Activated B cell treated with CpG ODN at 0.5 μM for 24 hours (primary cell): ENCODE measurements around the gene NAT10. TPM values are rescaled to one million over a fixed set of nuclear protein-coding genes. Genes with fewer than 3 reads are reported as not detected.

Experiments
- ATAC-seq: fragments of 200-7000 bp; cut with Tn5 transposase; one replicate; pipeline ENCODE4 v1.10.0; 2021; ENCODE audit warnings: low read depth, mild to moderate bottlenecking, moderate library complexity
- CTCF ChIA-PET: fragments of 350-600 bp; sonication (Branson Sonifier 250); formaldehyde crosslinking; loops from one replicate; lab custom pipeline; 2021; ENCODE audit warnings: antibody characterized with exemption; lab: Charles Lee
- POLR2A ChIA-PET: fragments of 350-600 bp; sonication (Branson Sonifier 250); formaldehyde crosslinking; loops from one replicate; lab custom pipeline; 2021; ENCODE audit warnings: antibody characterized with exemption; lab: Charles Lee
- DNase-seq: peaks from one replicate; pipeline ENCODE4 v3.0.0; 2022
- H3K27ac Mint-ChIP-seq: one replicate; pipeline ENCODE4 v1.8.0; 2020; ENCODE audit warnings: mixed read lengths
- H3K27me3 Mint-ChIP-seq: one replicate; pipeline ENCODE4 v1.8.0; 2021; ENCODE audit warnings: mixed read lengths
- H3K36me3 Mint-ChIP-seq: one replicate; pipeline ENCODE4 v1.8.0; 2021; ENCODE audit warnings: low read depth, mixed read lengths
- H3K4me1 Mint-ChIP-seq: one replicate; pipeline ENCODE4 v1.8.0; 2021; ENCODE audit warnings: mixed read lengths
- H3K4me3 Mint-ChIP-seq: one replicate; pipeline ENCODE4 v1.8.0; 2020; ENCODE audit warnings: mild to moderate bottlenecking, mixed read lengths
- H3K9me3 Mint-ChIP-seq: one replicate; pipeline ENCODE4 v1.8.0; 2020; ENCODE audit warnings: mixed read lengths
- intact Hi-C: fragments of 100-400 bp; cut with micrococcal nuclease; formaldehyde crosslinking; loops from one replicate; pipeline ENCODE4 v1.15.1; 2024
- total RNA-seq: library from RNA; stranded (reverse); gene quantifications from 2 replicates; pipeline ENCODE4 v1.2.3, GENCODE V29; 2022
- TF ChIP-seq, protein P1 (sequence below): fragments of 200-600 bp; IDR thresholded peaks from one replicate; pipeline ENCODE4 v1.8.0; 2022; ENCODE audit warnings: antibody characterized with exemption, mild to moderate bottlenecking

The NAT10 gene
- total RNA-seq, 1 donor from 2014 or later, result 120 TPM

DNA sequence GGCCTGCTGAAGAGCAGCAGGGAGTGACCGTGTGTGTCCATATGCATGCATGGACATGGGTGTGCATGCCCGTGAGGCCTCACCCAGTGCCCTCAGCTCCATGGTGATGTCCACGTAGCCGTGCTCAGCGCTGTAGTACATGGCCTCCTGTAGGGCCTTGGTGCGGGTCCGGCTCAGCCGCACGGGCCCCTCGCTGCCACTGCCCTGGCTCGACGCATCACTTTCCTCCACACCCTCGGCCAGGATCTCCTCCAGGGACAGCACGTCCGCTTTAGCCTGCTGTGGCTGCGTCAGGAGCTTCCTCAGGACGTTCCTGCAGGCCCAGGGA, 57.0 kb downstream of the NAT10 start:
- H3K4me1 Mint-ChIP-seq, result peaks cover 5% of the 10 kb centered on the region
- intact Hi-C loops, result no loop called here
- DNase-seq (no peak), ATAC-seq (no peak)
- H3K4me3 Mint-ChIP-seq, result no peak overlapping the region
- H3K9me3 Mint-ChIP-seq, result no peaks in the 10 kb centered on the region
- ChIA-PET POLR2A (interaction anchor here (0.9 to 1.1 kb wide), 3 partner anchors 11 to 195 kb away, joined by 3 to 4 read pairs (median 4); partner anchors contain the start of genes ABTB2 and NAT10), CTCF (no interaction called here)
- TF ChIP-seq, protein P1, sequence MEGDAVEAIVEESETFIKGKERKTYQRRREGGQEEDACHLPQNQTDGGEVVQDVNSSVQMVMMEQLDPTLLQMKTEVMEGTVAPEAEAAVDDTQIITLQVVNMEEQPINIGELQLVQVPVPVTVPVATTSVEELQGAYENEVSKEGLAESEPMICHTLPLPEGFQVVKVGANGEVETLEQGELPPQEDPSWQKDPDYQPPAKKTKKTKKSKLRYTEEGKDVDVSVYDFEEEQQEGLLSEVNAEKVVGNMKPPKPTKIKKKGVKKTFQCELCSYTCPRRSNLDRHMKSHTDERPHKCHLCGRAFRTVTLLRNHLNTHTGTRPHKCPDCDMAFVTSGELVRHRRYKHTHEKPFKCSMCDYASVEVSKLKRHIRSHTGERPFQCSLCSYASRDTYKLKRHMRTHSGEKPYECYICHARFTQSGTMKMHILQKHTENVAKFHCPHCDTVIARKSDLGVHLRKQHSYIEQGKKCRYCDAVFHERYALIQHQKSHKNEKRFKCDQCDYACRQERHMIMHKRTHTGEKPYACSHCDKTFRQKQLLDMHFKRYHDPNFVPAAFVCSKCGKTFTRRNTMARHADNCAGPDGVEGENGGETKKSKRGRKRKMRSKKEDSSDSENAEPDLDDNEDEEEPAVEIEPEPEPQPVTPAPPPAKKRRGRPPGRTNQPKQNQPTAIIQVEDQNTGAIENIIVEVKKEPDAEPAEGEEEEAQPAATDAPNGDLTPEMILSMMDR, result no peak
- H3K27ac Mint-ChIP-seq, result no peak overlapping the region
- no peaks in the 10 kb centered on the region for H3K27me3 Mint-ChIP-seq
- peaks cover 88% of the 10 kb centered on the region for H3K36me3 Mint-ChIP-seq

DNA sequence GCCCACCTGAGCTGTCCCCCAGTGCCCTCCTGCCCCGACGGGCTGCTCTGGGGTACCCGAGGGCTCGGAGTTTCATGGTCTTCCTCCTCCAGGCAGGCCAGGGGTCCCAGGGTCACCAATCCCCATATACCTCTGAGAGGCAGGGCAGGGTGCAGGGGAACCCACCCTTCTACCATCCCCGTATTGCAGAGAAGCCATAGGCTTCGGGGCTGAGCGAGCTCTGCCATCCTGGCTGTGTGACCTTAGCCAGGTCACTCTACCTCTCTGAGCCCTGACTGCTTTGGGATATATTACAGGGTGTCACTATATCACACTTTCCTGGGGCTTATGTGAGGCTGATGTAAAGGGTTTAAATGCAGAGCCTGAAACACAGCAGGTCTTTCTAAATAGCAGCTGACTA, 57.4 kb downstream of the NAT10 start:
- DNase-seq, result no peak
- no peak overlapping the region for H3K27ac Mint-ChIP-seq
- CTCF ChIA-PET, result no interaction called here
- H3K4me3 Mint-ChIP-seq, result no peak overlapping the region
- H3K9me3 Mint-ChIP-seq, result no peaks in the 10 kb centered on the region
- intact Hi-C loops, result no loop called here
- H3K4me1 Mint-ChIP-seq, result peaks cover 5% of the 10 kb centered on the region
- H3K27me3 Mint-ChIP-seq, result no peaks in the 10 kb centered on the region
- H3K36me3 Mint-ChIP-seq, result peaks cover 88% of the 10 kb centered on the region
- POLR2A ChIA-PET, result interaction anchor here (0.9 to 1.1 kb wide), 3 partner anchors 11 to 195 kb away, joined by 3 to 4 read pairs (median 4); partner anchors contain the start of genes ABTB2 and NAT10
- TF ChIP-seq, protein P1, result no peak
- ATAC-seq, result no peak

DNA sequence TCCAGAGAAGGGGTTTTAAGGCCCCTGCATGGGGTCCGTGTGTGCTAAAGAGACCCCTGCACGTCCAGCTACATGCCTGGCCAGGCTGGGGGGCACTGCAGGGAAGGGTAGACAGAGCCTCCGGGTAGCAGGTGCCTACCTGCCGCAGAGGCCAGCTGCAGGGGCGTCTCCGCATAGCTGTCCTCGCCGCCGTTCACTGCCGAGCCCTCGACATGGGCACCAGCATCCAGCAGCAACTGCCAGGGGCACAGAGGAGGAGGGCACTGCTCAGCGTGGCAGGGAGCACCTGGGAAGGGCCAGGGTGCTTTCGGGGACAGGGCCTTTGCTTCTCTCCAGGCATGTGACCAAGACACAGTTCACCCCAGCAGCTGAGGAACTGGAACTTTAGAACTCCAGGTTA, 59.7 kb downstream of the NAT10 start:
- TF ChIP-seq, protein P1, result no peak
- no peak overlapping the region for H3K27ac Mint-ChIP-seq
- ATAC-seq, result no peak
- ChIA-PET CTCF (no interaction called here), POLR2A (interaction anchor here (0.9 kb wide), 1 partner anchor 11 kb away, joined by 3 read pairs; no protein-coding TSS in a partner anchor)
- intact Hi-C loops, result no loop called here
- H3K36me3 Mint-ChIP-seq, result peaks cover 88% of the 10 kb centered on the region
- H3K27me3 Mint-ChIP-seq, result no peaks in the 10 kb centered on the region
- DNase-seq, result no peak
- no peaks in the 10 kb centered on the region for H3K9me3 Mint-ChIP-seq
- H3K4me1 Mint-ChIP-seq, result peaks cover 3% of the 10 kb centered on the region
- H3K4me3 Mint-ChIP-seq, result no peak overlapping the region

DNA sequence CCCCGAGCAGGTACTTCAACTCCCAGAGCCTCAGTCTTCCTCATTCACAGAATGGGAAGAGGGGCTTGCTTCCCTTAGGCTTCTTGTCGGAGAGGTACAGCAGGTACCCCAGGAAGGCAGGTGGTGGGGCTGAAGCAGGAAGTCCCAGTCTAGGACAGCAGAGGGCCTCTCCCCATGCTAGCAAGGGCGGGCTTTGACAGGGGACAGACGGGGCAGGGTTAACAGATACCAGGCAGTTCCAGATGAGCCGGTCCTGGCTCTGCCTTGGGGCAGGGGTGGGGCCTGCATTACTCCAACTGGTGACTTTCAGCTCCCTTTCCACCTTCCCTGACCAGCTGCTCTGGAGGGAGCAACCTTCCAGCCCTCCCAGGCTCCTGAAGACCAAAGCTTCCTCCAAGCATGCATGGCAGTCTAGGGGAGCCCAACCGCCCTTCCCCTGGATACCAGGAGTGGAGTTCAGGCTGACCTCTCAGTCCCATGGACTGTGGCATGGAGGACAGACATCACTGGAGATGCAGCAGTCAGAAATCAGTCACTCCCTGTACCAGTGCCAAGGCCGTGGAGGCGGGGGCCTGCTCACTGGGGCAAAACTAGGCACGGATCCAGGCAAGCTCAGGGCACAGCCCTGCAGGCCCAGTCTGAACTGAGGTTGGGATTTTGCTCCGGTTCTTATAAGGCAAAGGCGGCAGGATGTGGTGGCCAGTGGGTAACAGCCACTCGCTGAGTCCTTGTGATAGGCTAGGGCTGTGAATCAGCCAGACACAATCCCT, 60.5 kb downstream of the NAT10 start:
- CTCF ChIA-PET, result no interaction called here
- no peak overlapping the region for H3K4me3 Mint-ChIP-seq
- no peaks in the 10 kb centered on the region for H3K27me3 Mint-ChIP-seq
- H3K4me1 Mint-ChIP-seq, result peaks cover 2% of the 10 kb centered on the region
- no peak overlapping the region for H3K27ac Mint-ChIP-seq
- H3K36me3 Mint-ChIP-seq, result peaks cover 90% of the 10 kb centered on the region
- H3K9me3 Mint-ChIP-seq, result no peaks in the 10 kb centered on the region
- no peak for ATAC-seq
- TF ChIP-seq, protein P1, result no peak
- POLR2A ChIA-PET, result interaction anchor here (0.9 kb wide), 1 partner anchor 12 kb away, joined by 3 read pairs; no protein-coding TSS in a partner anchor
- no peak for DNase-seq
- intact Hi-C loops, result no loop called here

DNA sequence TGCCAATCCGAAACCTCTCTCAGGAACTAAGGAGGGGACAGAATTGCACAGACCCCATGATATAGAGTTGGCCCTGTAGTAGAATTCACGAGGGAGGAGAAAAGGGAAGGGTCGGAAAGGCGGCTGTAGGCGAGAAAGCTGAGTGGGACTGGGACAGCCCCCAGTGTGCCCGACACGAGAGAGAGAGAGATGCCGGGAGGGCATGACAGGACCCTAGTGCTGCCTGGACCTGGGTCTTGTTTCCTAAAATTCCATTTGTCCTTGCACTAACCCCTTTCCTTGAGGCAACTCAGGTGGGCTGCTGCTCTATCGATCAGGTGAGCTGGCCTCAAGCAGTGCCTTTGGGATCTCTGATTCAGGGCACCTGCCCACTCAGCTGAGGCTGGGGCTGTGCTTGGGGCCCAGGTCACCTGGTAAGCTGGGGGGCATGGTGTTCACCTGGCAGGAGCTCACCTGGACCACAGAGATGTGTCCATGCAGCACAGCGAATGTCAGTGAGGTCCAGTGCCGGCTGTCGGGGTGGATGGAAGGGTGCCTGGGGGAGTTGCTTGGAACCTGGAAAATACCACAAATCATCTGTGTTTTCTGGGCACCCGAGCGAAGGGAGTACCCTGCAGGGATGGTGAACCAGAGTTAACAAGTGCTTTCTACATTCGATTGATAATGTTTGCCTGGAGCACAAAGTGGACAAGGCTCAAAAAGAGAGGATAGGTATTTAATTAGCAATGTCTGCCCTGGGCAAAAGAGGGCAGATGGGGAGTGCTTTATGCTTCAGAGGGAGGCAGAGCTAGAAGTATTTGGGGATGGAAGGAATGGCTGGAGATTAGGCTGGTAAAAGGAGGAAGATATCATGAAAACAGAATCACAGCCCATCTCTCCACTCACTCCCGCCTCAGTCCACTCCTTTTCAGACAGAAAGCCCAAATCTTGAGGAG, 61.6 kb downstream of the NAT10 start:
- no peaks in the 10 kb centered on the region for H3K9me3 Mint-ChIP-seq
- POLR2A ChIA-PET, result no interaction called here
- TF ChIP-seq, protein P1, result no peak
- no peak overlapping the region for H3K27ac Mint-ChIP-seq
- H3K4me1 Mint-ChIP-seq, result no peaks in the 10 kb centered on the region
- no peak overlapping the region for H3K4me3 Mint-ChIP-seq
- peaks cover 89% of the 10 kb centered on the region for H3K36me3 Mint-ChIP-seq
- DNase-seq (no peak), ATAC-seq (no peak)
- intact Hi-C loops, result no loop called here
- H3K27me3 Mint-ChIP-seq, result no peaks in the 10 kb centered on the region
- CTCF ChIA-PET, result no interaction called here
